GM18870 (cell line): ENCODE data around the gene CCDC50.

Source experiments
- ATAC-seq: cut with Tn5 transposase; IDR thresholded peaks from one replicate; pipeline ENCODE4 v1.9.1; 2021; ENCODE audit warnings: moderate library complexity; ENCODE audit not compliant: unreplicated experiment

CCDC50 gene, protein sequence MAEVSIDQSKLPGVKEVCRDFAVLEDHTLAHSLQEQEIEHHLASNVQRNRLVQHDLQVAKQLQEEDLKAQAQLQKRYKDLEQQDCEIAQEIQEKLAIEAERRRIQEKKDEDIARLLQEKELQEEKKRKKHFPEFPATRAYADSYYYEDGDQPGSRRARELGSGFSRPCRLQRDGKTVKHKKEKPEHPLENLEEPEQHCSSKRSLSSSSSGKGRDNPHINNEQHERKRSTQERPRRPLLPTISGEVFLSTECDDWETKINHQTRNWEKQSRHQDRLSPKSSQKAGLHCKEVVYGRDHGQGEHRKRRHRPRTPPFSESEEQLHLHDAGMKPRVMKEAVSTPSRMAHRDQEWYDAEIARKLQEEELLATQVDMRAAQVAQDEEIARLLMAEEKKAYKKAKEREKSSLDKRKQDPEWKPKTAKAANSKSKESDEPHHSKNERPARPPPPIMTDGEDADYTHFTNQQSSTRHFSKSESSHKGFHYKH

GRCh38 chr3:191328962-191329653, at the start of gene CCDC50:
TSS of gene CCDC50 (plus strand) at chr3:191329394. CDS start at chr3:191329675, 281 bp downstream.
- peak; percentile 68 for ATAC-seq

DNA sequence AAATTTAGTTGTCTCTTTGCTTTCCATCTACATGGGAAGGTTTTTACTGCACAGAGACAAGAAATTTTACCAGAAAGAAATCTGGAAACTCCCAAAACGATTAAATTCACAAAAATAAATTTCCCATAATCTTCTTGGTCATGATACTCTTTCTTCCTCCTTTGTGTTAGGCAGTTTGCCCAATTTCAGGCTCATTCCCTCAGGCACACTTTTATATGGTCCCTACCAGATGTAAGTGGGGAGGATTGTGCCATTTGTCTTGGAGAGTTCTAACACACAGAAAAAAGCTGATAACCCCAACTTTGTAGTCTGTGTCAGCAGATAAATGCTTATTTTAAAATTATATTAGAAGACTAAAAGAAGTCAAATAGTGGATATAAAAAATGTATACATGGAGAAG, 49.1 kb upstream of the CCDC50 start:
- ATAC-seq = no peak

GRCh38 chr3:191280882-191281281, 48.3 kb upstream of the CCDC50 start:
- ATAC-seq = no peak

GRCh38 chr3:191282251-191283185, 46.7 kb upstream of the CCDC50 start:
- no peak for ATAC-seq

GRCh38 chr3:191283400-191283799, 45.8 kb upstream of the CCDC50 start:
- no peak for ATAC-seq

DNA sequence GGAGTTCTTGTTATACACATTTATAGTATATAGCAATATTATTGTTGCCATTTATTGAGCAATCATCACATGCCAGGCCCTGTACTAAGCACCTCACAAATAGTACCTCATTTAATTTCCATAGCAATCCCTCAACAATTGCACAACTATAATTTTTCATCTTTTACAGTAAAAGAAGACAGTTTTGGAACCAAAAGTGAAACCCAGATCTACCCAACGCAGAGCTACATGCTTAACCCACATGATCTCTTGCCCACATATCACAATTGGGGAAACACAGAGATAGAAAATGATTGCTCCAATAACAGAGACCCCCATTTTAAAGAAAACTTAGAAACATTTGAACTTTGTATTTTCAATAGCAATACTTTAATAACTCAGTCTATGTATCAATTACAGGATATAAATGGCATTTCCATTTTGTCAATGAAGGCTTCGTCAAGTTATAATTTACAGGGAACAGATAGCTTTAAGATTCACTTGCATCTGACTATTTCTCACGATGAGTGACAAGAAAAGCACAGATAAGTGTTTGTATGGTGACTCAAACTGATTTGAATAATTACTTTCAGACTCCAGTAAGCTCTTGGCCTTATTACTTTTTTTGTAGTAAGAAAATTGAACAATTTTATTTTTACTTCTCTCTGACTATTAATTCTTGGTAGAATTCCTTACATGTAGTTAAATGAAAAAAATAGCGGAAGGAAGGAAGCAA, 38.7 kb upstream of the CCDC50 start:
- ATAC-seq = peak; percentile 92

- ATAC-seq = no peak
These were observed 36.8 kb upstream of the CCDC50 start for GRCh38 chr3:191292243-191293015.

DNA sequence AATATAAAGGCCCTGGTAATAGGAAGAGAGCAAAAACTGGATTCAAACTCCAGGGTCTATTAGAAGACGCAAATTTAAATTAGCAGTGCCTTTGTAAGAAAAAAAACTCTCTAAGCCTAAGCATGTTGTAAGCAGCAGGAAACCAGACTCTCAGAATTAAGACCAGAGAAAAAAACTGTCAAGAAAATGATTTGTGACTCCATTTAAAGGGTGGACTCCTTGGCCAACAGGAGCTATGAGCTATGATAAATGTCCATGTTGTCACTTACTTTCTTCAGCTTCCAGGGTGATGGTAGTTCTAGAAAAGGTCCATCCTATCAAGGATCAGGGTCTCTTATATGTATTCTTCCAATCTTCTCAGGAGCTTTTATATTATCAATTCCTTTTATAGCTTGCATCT, 34.9 kb upstream of the CCDC50 start:
- no peak for ATAC-seq

GRCh38 chr3:191296041-191296541, 33.1 kb upstream of the CCDC50 start:
- peak; percentile 91 for ATAC-seq

DNA sequence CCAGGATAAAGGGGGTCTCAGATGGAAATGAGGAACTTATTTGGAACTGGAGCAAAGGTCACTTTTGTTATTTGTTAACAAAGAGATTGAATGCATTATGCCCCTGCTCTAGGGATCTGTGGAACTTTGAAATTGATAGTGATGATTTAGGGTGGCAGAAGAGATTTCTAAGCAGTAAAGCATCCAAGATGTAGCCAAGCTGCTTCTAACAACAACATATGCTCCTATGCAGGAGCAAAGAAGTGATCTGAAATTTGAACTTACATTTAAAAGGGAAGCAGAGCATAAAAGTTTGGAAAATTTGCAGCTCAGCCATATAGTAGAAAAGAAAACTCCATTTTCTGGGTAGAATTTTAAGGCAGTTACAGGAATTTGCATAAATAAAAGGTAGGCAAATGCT, 30.3 kb upstream of the CCDC50 start:
- no peak for ATAC-seq

DNA sequence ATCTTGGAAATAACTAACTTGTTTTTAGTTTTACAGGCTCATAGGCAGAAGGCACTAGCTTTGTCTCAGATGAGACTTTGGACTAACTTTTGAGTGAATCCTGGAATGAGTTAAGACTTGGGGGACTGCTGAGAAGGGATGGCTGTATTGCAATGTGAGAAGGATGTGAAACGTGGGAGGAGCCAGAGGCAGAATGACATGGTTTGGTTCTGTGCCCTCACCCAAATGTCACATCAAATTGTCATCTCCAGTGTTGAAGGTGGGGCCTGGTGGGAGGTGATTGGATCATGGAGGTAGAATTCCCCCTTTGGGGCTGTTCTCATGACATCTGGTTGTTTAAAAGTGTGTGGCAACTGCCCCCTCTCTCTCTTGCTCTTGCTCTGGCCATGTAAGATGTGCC, 28.8 kb upstream of the CCDC50 start:
- no peak for ATAC-seq

DNA sequence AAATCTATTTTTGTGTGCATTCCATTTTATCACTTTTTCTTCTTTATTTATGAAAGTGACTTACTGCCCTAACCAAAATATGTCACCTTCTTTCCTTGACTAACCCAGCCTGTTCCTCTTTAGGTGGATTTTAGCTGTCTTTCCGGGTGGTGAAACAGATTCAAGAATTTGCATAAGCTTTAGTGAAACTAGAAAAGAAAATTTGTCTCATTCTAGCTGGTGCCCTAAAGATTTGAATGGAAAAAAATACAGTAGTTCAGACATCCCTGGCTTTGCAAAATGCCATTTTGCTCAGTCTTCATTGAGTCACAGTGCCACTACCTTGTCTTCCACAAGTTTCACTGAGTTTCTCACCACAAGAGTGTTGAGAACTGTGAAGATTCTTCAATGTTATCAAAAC, 28.2 kb upstream of the CCDC50 start:
- peak; percentile 78 for ATAC-seq

DNA sequence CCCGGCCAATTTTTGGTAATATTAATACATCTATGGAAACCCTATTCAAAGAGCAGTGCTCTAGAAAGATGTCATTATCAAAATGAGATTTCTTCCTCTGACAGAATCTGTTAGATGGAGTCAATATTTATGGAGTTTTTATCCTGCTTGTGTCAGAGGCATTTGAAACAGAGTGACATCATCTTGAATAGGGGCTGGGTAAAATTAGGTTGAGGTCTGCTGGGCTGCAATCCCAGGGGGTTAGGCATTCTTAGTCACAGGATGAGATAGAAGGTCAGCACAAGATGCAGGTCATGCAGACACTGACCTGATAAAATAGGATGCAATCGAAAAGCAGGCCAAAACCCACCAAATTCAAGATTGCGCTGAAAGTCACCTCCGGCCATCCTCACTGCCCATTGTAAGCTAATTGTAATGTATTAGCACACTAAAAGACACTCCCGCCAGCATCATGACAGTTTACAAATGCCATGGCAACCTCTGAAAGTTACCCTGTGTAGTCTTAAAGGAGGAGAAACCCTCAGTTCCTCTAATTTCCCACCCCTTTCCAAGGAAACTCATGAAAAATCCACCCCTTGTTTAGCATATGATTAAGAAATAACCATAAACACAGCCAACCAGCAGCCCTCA, 27.3 kb upstream of the CCDC50 start:
- no peak for ATAC-seq

DNA sequence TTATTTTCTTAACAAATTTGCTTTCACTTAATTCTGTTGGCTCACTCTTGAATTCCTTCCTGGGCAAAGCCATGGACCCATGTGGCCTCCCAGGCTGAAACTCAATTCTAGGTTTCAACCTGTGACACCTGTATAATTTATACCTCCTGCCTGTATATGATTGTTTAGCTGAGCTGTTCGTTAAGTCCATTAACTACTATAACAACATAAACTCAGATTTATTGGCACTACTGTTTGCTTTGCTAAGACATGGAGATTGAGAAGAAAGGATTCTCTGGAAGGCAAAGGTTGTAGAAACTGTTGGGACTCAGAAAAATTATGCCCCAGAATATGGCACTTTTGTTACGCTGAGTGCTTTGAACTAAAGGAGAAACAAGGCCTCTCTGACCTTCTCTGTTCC, 26.7 kb upstream of the CCDC50 start:
- no peak for ATAC-seq

- no peak for ATAC-seq
These were observed 25.6 kb upstream of the CCDC50 start for GRCh38 chr3:191303596-191303995.

DNA sequence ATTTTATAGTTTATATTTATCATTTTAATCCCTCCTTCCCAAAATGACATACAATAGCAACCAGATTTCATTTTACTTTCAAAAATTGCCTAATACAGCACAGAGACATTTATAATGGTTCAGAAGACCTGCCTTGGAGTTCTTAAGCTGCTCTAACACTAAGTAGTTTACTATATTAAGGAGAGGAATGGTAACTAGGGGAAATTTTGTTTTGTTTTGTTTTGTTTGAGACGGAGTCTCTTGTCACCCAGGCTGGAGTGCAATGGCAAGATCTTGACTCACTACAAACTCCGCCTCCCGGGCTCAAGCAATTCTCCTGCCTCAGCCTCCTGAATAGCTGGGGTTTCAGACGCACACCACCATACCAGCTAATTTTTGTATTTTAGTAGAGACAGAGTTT, 22.8 kb upstream of the CCDC50 start:
- no peak for ATAC-seq

GRCh38 chr3:191307341-191307740, 21.9 kb upstream of the CCDC50 start:
- ATAC-seq = no peak

DNA sequence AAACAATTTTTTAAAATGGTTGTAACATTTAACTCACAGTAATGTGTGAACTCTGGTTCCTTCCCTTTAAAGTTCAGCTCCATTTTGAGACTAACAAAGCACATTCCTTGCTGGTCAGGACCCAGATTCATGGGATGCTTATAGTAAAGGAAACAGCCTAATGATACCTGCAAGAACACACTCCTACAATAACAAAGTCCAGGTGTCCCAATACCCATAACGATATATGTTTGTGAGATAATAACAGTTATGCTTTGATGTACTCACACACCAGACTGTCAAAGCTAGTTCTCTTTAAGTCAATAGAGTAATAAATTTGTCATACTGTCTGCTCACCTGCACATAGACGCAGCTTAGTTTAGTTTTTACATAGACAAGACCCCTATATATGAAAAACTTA, 15.9 kb upstream of the CCDC50 start:
- ATAC-seq = no peak

DNA sequence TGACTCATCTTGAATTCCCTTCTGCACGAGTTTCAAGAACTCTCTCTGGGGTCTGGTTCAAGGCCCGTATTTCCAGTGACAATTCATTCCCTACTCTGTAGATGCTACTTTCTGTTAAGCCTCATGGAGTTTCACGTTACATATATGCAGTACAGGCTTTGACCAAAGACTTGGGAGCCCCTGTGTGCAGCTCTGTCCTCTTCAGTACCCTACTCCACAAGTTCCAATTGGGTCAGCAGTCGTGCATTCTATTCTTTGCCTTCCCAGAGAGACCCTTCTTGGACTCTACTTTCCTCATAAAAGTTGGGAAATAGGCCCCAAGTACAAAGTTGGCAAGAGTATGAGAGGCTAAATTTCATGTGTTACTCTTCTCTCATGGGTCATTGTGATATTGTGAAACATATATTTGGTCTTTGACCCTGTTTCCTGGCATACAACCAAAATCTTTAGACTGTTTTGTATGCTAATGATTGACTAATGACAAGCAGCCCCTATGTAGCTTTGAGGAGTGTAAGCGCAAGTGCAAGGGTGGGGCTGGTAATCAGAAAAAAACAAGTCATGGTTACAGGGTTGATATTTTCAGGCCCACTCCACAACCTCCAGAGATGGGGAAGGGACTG, 15.0 kb upstream of the CCDC50 start:
- no peak for ATAC-seq
